PC-9 (cell line): ENCODE data around the gene SAPCD2.

Experiments
- EZH2 ChIP-seq: fragments of 200-600 bp; sonication (generic); IDR thresholded peaks from 2 replicates; pipeline ENCODE4 v1.8.0; 2017; ENCODE audit warnings: antibody characterized with exemption, low read depth
- TF ChIP-seq, protein P1 (sequence below): fragments of 200-600 bp; sonication (generic); conservative IDR thresholded peaks from 2 replicates; pipeline ENCODE4 v1.6.1; 2017; ENCODE audit warnings: mixed run types, antibody characterized with exemption, mild to moderate bottlenecking, moderate library complexity

DNA sequence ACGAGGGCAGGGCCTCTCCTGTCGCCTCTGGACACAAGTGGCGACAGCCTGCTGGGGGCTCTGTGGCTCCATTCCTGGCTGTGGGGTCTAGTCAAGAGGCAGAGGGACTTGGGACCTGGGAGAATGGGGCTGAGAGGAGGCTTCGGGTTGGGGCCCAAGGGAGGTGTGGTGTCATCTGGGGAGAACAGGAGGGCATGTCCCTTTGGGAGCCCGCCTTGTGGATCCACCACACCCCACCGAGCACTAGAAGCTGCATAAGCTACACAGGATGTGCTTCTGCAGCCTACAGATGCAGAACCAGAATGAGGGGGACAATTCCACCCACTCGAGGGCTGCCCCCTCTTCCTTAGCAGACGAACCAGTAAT is 12.6 kb upstream of the SAPCD2 start:
- TF ChIP-seq, protein P1, sequence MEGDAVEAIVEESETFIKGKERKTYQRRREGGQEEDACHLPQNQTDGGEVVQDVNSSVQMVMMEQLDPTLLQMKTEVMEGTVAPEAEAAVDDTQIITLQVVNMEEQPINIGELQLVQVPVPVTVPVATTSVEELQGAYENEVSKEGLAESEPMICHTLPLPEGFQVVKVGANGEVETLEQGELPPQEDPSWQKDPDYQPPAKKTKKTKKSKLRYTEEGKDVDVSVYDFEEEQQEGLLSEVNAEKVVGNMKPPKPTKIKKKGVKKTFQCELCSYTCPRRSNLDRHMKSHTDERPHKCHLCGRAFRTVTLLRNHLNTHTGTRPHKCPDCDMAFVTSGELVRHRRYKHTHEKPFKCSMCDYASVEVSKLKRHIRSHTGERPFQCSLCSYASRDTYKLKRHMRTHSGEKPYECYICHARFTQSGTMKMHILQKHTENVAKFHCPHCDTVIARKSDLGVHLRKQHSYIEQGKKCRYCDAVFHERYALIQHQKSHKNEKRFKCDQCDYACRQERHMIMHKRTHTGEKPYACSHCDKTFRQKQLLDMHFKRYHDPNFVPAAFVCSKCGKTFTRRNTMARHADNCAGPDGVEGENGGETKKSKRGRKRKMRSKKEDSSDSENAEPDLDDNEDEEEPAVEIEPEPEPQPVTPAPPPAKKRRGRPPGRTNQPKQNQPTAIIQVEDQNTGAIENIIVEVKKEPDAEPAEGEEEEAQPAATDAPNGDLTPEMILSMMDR = no peak
- no peak for TF ChIP-seq EZH2
